Fibroblast of the aortic adventitia (primary cell): Measurements from ENCODE around the gene UQCRHL. TPM values are rescaled to one million over a fixed set of nuclear protein-coding genes. Genes with fewer than 3 reads are reported as not detected.
A peak's percentile ranks its signal among the peaks of the same experiment; 100 is the strongest.

Source experiments
- DNase-seq: peaks from one replicate; pipeline ENCODE4 v3.0.0-alpha.2; 2010; ENCODE audit warnings: low read depth
- H3K4me3 ChIP-seq: 2 replicates; pipeline ENCODE4 v1.5.1; 2011; ENCODE audit warnings: low read depth, mild to moderate bottlenecking, control low read depth, low read length, moderate library complexity
- CTCF ChIP-seq: IDR thresholded peaks from 2 replicates; pipeline ENCODE4 v1.5.1; 2011; ENCODE audit warnings: mild to moderate bottlenecking, low read length, control low read depth, inconsistent platforms; ENCODE audit not compliant: insufficient read depth
- total RNA-seq: library from RNA; depleted of rRNA; stranded (reverse); fragments of >200 nt; gene quantifications from 2 replicates; pipeline ENCODE4 v1.2.3, GENCODE V29; 2012; ENCODE audit warnings: low replicate concordance

UQCRHL gene
- total RNA-seq, 1 donor: 1.9 TPM

GRCh38 chr1:15804060-15804459 lies 3.4 kb downstream of the UQCRHL start:
- H3K4me3 ChIP-seq: no peak overlapping the region
- DNase-seq: no peak
- no peak for TF ChIP-seq CTCF

GRCh38 chr1:15803380-15803779 lies 4.1 kb downstream of the UQCRHL start:
- DNase-seq: peak; percentile 47
- TF ChIP-seq CTCF: peak; percentile 30
- H3K4me3 ChIP-seq: no peak overlapping the region

GRCh38 chr1:15802234-15802965 lies 5.0 kb downstream of the UQCRHL start:
- peak; percentile 52 for DNase-seq
- no peak for TF ChIP-seq CTCF
- H3K4me3 ChIP-seq: no peak overlapping the region

GRCh38 chr1:15799928-15800835 lies 7.3 kb downstream of the UQCRHL start:
- TF ChIP-seq CTCF: no peak
- no peak overlapping the region for H3K4me3 ChIP-seq
- DNase-seq: peak; percentile 50

GRCh38 chr1:15799004-15799867 lies 8.2 kb downstream of the UQCRHL start:
- TF ChIP-seq CTCF: no peak
- peak; percentile 97 for DNase-seq
- no peak overlapping the region for H3K4me3 ChIP-seq

- no peak overlapping the region for H3K4me3 ChIP-seq
- no peak for DNase-seq
- no peak for TF ChIP-seq CTCF
Observed at GRCh38 chr1:15797614-15798390, 9.6 kb downstream of the UQCRHL start.
